Keratinocyte (primary cell): ENCODE data around the gene MRGPRF. TPM values are rescaled to one million over a fixed set of nuclear protein-coding genes. Genes with fewer than 3 reads are reported as not detected.

Experiments
- DNase-seq: peaks from one replicate; pipeline ENCODE4 v3.0.0-alpha.2; 2011; ENCODE audit warnings: low read depth, missing footprints, low spot score
- FAIRE-seq: peaks from 2 replicates; lab custom pipeline; 2011; peaks lifted over from hg19 to GRCh38; lab: Jason Lieb, UNC
- H2AFZ ChIP-seq: 2 replicates; pipeline ENCODE4 v1.6.0; 2012; ENCODE audit warnings: low read length, control low read depth, inconsistent platforms; ENCODE audit not compliant: control insufficient read depth
- H3K27ac ChIP-seq: 2 replicates; pipeline ENCODE4 v1.5.1; 2011; ENCODE audit warnings: low read length; ENCODE audit not compliant: control insufficient read depth, insufficient read depth
- H3K27me3 ChIP-seq: 3 replicates; pipeline ENCODE4 v1.6.0; 2011; ENCODE audit warnings: low read length; ENCODE audit not compliant: control insufficient read depth, insufficient read depth; ENCODE audit errors: extremely low read depth
- H3K36me3 ChIP-seq, 2 experiments: 2 replicates in 1 of 2; 3 replicates in 1 of 2; pipeline ENCODE4 v1.5.1; 2011; ENCODE audit warnings: low read length in 2 of 2, mild to moderate bottlenecking in 1 of 2; ENCODE audit not compliant: control insufficient read depth in 2 of 2, insufficient read depth in 2 of 2; ENCODE audit errors: extremely low read depth in 1 of 2
- H3K4me1 ChIP-seq: 3 replicates; pipeline ENCODE4 v1.5.1; 2011; ENCODE audit warnings: low read length; ENCODE audit not compliant: control insufficient read depth, insufficient read depth; ENCODE audit errors: extremely low read depth
- H3K4me2 ChIP-seq: 3 replicates; pipeline ENCODE4 v1.6.0; 2011; ENCODE audit warnings: low read depth, low read length; ENCODE audit not compliant: control insufficient read depth, insufficient read depth; ENCODE audit errors: extremely low read depth
- H3K4me3 ChIP-seq, 3 experiments: fragments of 200-600 bp in 1 of 3; sonication (generic) in 1 of 3; 2 replicates in 2 of 3; 3 replicates in 1 of 3; pipeline ENCODE4 v1.5.1; 2011 to 2016; ENCODE audit warnings: low read length in 3 of 3, mild to moderate bottlenecking in 3 of 3, control low read depth in 2 of 3, inconsistent platforms in 1 of 3, low read depth in 1 of 3, mixed read lengths in 1 of 3, mixed run types in 1 of 3, moderate library complexity in 1 of 3; ENCODE audit not compliant: control insufficient read depth in 2 of 3, insufficient read depth in 2 of 3; ENCODE audit errors: extremely low read depth in 1 of 3
- H3K79me2 ChIP-seq: 2 replicates; pipeline ENCODE4 v1.6.0; 2012; ENCODE audit warnings: low read length; ENCODE audit not compliant: control insufficient read depth, insufficient read depth
- H3K9ac ChIP-seq: 3 replicates; pipeline ENCODE4 v1.6.0; 2011; ENCODE audit warnings: low read length; ENCODE audit not compliant: control insufficient read depth, insufficient read depth; ENCODE audit errors: extremely low read depth
- H3K9me1 ChIP-seq: 3 replicates; pipeline ENCODE4 v1.6.0; 2011; ENCODE audit warnings: low read length; ENCODE audit not compliant: control insufficient read depth, insufficient read depth; ENCODE audit errors: extremely low read depth
- H3K9me3 ChIP-seq: 2 replicates; pipeline ENCODE4 v1.5.1; 2012; ENCODE audit warnings: low read depth, low read length; ENCODE audit not compliant: control insufficient read depth
- H4K20me1 ChIP-seq: 3 replicates; pipeline ENCODE4 v1.6.0; 2011; ENCODE audit warnings: low read length; ENCODE audit not compliant: control insufficient read depth, insufficient read depth; ENCODE audit errors: extremely low read depth
- EZH2 ChIP-seq: IDR thresholded peaks from one replicate; pipeline ENCODE4 v1.6.1; 2012; ENCODE audit warnings: inconsistent platforms, mild to moderate bottlenecking, low read length, moderate library complexity
- dilution Hi-C: fragments of 300-500 bp; cut with MboI; formaldehyde crosslinking; loops from one replicate; pipeline ENCODE4 v1.7.0; 2020; ENCODE audit warnings: low sequenced_read_pairs; ENCODE audit not compliant: extremely low pct_ligation_motif_present
- polyA plus RNA-seq, 5 experiments: library from polyadenylated mRNA; depleted of rRNA in 3 of 5; stranded (reverse) in 3 of 5; stranded (forward) in 1 of 5; unstranded in 1 of 5; fragments of >200 nt; gene quantifications; 1 replicate in 1 of 5; 2 replicates in 3 of 5; 3 replicates in 1 of 5; pipeline versions ENCODE4 v1.2.1 to v1.2.3, GENCODE V29; 2011 to 2012; ENCODE audit warnings: missing spikeins in 2 of 5, low read depth in 1 of 5, low replicate concordance in 1 of 5
- TF ChIP-seq, protein P1 (sequence below), 3 experiments: IDR thresholded peaks in 1 of 3; conservative IDR thresholded peaks in 1 of 3; optimal IDR thresholded peaks in 1 of 3; 2 replicates in 2 of 3; 3 replicates in 1 of 3; pipeline versions ENCODE3 to v1.5.1; 2011; ENCODE audit warnings: low read length in 3 of 3, mild to moderate bottlenecking in 3 of 3, moderate library complexity in 2 of 3, control low read depth in 1 of 3, inconsistent platforms in 1 of 3; ENCODE audit not compliant: insufficient read depth in 2 of 3; ENCODE audit errors: extremely low read depth in 1 of 3

Gene MRGPRF
- polyA plus RNA-seq, 1 donor (not counting 4 experiments of a cell fraction or from before 2014, with no cell fraction given), result not detected

DNA sequence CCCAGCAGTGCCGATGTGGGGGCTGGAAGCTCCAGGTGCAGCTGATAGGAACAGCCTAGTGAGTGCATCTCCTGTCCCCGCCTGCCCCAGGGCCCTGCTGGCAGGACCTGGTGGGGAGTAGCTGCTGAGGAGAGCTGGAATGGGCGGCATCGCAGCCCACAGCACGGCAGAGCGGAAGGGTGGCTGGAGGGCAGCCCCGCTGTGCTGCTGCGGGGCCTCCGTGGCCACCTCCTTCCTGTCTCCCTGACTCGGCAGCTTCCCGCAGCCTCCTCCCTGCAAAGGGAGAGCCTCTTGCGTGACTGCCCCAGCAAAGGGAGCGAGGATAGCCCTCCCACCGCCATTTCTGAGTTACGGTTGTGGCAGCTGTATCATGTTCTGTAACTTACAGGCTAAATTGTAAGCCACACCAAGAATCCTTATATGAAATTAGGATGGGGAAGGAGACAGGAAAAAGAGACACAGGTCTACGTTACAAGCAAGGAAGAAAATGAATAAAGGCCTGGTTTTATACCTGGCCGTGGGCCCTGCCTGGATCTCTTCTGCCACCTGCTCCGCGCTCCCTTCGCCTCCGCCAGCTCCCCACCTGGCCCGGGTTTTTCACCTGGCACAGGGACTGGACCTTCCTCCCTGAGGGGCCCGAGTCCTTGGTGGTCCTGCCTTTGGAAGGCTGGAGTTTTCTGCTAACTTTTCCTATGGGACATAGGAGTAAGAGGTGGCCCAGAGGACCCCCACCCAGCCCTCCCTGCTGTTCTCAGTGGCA, 45.6 kb upstream of the MRGPRF start:
- peaks cover 10 to 43% of the 10 kb centered on the region in 2 experiments for H3K36me3 ChIP-seq
- no peaks in the 10 kb centered on the region for H4K20me1 ChIP-seq
- dilution Hi-C loops, result no loop called here
- no peaks in the 10 kb centered on the region for H3K4me1 ChIP-seq
- no peaks in the 10 kb centered on the region for H3K27me3 ChIP-seq
- H2AFZ ChIP-seq, result no peak overlapping the region
- DNase-seq, result no peak
- no peak overlapping the region for H3K9ac ChIP-seq
- H3K9me1 ChIP-seq, result no peaks in the 10 kb centered on the region
- no peak overlapping the region for H3K4me3 ChIP-seq
- no peak overlapping the region for H3K27ac ChIP-seq
- peaks cover 30% of the 10 kb centered on the region for H3K79me2 ChIP-seq
- H3K9me3 ChIP-seq, result no peaks in the 10 kb centered on the region
- H3K4me2 ChIP-seq, result no peak overlapping the region
- FAIRE-seq, result no peak
- no peak for TF ChIP-seq EZH2
- TF ChIP-seq, protein P1, sequence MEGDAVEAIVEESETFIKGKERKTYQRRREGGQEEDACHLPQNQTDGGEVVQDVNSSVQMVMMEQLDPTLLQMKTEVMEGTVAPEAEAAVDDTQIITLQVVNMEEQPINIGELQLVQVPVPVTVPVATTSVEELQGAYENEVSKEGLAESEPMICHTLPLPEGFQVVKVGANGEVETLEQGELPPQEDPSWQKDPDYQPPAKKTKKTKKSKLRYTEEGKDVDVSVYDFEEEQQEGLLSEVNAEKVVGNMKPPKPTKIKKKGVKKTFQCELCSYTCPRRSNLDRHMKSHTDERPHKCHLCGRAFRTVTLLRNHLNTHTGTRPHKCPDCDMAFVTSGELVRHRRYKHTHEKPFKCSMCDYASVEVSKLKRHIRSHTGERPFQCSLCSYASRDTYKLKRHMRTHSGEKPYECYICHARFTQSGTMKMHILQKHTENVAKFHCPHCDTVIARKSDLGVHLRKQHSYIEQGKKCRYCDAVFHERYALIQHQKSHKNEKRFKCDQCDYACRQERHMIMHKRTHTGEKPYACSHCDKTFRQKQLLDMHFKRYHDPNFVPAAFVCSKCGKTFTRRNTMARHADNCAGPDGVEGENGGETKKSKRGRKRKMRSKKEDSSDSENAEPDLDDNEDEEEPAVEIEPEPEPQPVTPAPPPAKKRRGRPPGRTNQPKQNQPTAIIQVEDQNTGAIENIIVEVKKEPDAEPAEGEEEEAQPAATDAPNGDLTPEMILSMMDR (optimal IDR thresholded peaks at IDR 0.05 in 1 of 3, IDR thresholded peaks at IDR 0.05 in 1 of 3, conservative IDR thresholded peaks at IDR 0.05 in 1 of 3; ENCODE audit: extremely low read depth in 1 of 3, insufficient read depth in 2 of 3, low read length in 3 of 3), result no peak

DNA sequence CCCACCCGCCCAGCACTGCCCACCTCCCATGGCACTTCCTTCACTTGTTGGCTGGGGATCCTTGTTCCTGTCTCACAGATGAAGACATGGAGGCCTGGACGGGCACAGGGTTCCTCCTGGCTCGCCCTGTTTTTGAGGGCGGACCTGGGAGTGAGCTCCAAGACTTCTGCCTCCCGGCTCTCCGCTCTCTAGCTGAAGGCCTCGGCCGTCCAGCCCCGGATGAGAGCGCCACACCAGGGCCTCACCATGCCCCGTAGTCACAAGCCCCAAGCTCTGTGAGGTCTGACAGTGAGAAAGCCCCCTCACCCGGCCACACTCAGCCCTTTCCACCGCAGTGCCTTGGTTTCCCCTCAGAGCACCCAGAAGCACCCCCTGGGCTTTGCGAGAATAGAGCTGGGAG, 44.8 kb upstream of the MRGPRF start:
- dilution Hi-C loops, result no loop called here
- FAIRE-seq, result no peak
- H3K36me3 ChIP-seq, result peaks cover 10 to 41% of the 10 kb centered on the region in 2 experiments

More for the DNA sequence above, 44.8 kb upstream of the MRGPRF start:
- H3K4me2 ChIP-seq, result no peak overlapping the region
- peaks cover 5% of the 10 kb centered on the region for H3K4me1 ChIP-seq
- TF ChIP-seq, protein P1 (optimal IDR thresholded peaks at IDR 0.05 in 1 of 3, IDR thresholded peaks at IDR 0.05 in 1 of 3, conservative IDR thresholded peaks at IDR 0.05 in 1 of 3; ENCODE audit: extremely low read depth in 1 of 3, insufficient read depth in 2 of 3, low read length in 3 of 3), result no peak
- no peak for TF ChIP-seq EZH2
- H3K9me1 ChIP-seq, result no peaks in the 10 kb centered on the region
- no peaks in the 10 kb centered on the region for H4K20me1 ChIP-seq
- no peaks in the 10 kb centered on the region for H3K27me3 ChIP-seq
- no peak overlapping the region for H3K4me3 ChIP-seq
- no peak overlapping the region for H3K27ac ChIP-seq
- H3K79me2 ChIP-seq, result peaks cover 39% of the 10 kb centered on the region
- no peak for DNase-seq
- H3K9me3 ChIP-seq, result no peaks in the 10 kb centered on the region
- no peak overlapping the region for H3K9ac ChIP-seq
- no peak overlapping the region for H2AFZ ChIP-seq
